HCEC 1CT (cell line): ENCODE results near the gene DUSP6.
A peak's percentile ranks its signal among the peaks of the same experiment; 100 is the strongest.
"Not testable (repeated sequence)": the region's sequence is repeated elsewhere in the genome, so short reads cannot be mapped to it uniquely, and the experiment has no call there.

Experiments
- DNase-seq: peaks from one replicate; pipeline ENCODE4 v3.0.0-alpha.2; 2017

The DUSP6 gene

GRCh38 chr12:89350630-89351488, 1.4 kb downstream of the DUSP6 start:
- peak; percentile 12 for DNase-seq

GRCh38 chr12:89350260-89350629, 2.1 kb downstream of the DUSP6 start:
- DNase-seq = no peak

GRCh38 chr12:89349814-89350213, 2.5 kb downstream of the DUSP6 start:
- DNase-seq = peak; percentile 80

- DNase-seq = no peak
Measured at GRCh38 chr12:89348894-89349699, 3.2 kb downstream of the DUSP6 start.

- DNase-seq = no peak
Measured at GRCh38 chr12:89347325-89347829, 4.9 kb downstream of the DUSP6 start.

GRCh38 chr12:89346741-89347324, 5.5 kb downstream of the DUSP6 start:
- peak; percentile 84 for DNase-seq

GRCh38 chr12:89345830-89346740, 6.2 kb downstream of the DUSP6 start:
- DNase-seq = peak; percentile 83

- DNase-seq = no peak
Measured at GRCh38 chr12:89345376-89345775, 6.9 kb downstream of the DUSP6 start.

- no peak for DNase-seq
Measured at GRCh38 chr12:89344862-89345202, 7.5 kb downstream of the DUSP6 start.

- no peak for DNase-seq
Measured at GRCh38 chr12:89344043-89344861, 8.0 kb downstream of the DUSP6 start.

- DNase-seq = no peak
Measured at GRCh38 chr12:89343127-89343526, 9.2 kb downstream of the DUSP6 start.

- no peak for DNase-seq
Measured at GRCh38 chr12:89340861-89341260, 11.4 kb downstream of the DUSP6 start.

- DNase-seq = no peak
Measured at GRCh38 chr12:89339526-89339925, 12.8 kb downstream of the DUSP6 start.

GRCh38 chr12:89337136-89337535, 15.2 kb downstream of the DUSP6 start:
- DNase-seq = not testable (repeated sequence)

GRCh38 chr12:89335452-89336244, 16.7 kb downstream of the DUSP6 start:
- DNase-seq = no peak

- DNase-seq = peak; percentile 2
Measured at GRCh38 chr12:89334548-89335169, 17.6 kb downstream of the DUSP6 start.

- DNase-seq = no peak
Measured at GRCh38 chr12:89333564-89334252, 18.6 kb downstream of the DUSP6 start.

GRCh38 chr12:89328151-89329030, 23.9 kb downstream of the DUSP6 start:
- no peak for DNase-seq
